NCI-H524 (cell line): Measurements from ENCODE around the gene MAL.

Source experiments
- DNase-seq, 2 experiments: peaks; one replicate each; lab custom pipeline; 2025; lab: John Stamatoyannopoulos, UW

MAL gene

DNA sequence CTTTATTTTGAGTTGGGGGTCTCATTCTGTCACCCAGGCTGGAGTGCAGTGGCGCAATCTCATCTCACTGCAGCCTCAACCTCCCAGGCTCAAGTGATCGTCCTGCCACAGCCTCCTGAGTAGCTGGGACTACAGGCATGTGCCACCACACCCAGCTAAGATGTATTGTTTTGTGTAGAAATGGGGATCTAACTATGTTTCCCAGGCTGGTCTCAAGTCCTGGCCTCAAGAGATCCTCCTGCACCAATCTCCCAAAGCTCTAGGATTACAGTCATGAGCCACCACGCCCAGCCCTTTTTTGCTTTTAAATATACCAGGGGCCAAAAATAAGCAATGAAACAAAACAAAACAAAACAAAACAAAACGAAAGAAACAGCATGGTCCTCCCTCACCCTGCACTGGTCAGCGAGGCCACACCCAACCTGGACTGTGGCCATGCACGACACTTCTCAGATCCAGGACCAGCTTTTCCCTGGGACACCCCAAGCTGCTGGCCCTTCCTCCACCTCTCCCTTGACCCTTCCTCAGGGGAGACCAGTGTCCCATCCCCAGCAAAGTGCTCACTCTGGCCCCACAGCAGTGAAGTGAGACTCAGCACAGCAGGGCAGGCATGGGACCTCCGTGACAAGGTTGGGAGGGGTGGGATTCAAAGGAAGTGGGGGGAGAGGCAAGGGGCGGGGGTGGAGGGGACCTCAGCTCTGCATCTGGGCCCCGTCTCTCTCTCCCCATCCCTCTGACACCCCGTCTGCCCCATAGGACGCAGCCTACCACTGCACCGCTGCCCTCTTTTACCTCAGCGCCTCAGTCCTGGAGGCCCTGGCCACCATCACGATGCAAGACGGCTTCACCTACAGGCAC, 23.5 kb downstream of the MAL start:
- DNase-seq: no peak

DNA sequence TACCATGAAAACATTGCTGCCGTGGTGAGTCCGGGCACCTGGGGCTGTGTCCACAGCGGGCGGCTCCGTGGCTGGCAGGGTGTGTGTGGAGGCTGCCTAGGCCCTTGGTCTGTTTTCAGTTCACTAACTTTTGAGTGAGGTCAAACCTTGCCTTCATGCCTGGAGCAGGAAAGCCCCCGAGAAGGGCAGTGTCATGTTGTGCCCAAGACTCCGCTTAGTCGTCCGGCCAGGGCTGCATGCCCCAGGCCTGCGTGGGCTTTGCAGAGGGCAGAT, 24.1 kb downstream of the MAL start:
- no peak for DNase-seq

DNA sequence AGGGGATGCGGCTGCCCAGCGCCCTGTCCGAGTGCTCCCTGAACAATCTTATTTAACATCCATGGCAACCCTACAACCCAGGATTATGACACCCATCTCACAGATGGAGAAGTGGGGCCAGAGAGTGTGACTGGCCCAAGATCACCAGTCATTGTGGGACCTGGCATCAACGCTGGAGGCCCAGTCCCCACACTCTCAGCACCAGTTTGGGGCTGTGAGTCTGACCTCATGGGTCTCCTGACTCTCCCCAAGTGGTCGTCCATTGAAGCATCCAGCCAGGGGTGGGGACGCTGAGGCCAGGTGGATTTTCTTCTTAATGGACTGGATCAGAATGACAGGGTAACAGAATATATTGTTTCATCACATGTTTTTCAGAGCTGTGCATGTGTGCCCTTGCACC, 24.5 kb downstream of the MAL start:
- no peak for DNase-seq

- DNase-seq: no peak
These were observed 25.1 kb downstream of the MAL start for GRCh38 chr2:95050385-95051300.

- no peak for DNase-seq
These were observed 26.1 kb downstream of the MAL start for GRCh38 chr2:95051626-95052025.

DNA sequence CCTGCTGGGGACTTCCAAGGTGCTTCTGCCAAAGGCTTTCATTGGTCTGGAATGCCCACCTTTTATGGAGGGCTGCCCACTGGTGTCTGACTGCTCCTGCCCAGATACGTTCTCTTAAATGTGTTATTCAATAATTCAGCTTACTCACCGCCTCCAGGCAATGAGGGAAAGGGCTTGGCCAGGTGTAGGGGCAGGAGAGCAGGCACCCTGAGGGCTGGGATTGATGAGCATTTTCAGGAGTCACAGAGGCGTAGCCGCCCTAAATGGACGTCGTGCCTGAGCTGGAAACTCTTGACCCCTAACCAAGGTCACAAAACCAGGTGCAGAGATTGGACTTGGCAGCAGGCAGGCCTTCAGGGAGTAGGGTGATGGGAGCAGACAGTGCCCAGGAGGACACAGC, 26.8 kb downstream of the MAL start:
- DNase-seq: no peak

DNA sequence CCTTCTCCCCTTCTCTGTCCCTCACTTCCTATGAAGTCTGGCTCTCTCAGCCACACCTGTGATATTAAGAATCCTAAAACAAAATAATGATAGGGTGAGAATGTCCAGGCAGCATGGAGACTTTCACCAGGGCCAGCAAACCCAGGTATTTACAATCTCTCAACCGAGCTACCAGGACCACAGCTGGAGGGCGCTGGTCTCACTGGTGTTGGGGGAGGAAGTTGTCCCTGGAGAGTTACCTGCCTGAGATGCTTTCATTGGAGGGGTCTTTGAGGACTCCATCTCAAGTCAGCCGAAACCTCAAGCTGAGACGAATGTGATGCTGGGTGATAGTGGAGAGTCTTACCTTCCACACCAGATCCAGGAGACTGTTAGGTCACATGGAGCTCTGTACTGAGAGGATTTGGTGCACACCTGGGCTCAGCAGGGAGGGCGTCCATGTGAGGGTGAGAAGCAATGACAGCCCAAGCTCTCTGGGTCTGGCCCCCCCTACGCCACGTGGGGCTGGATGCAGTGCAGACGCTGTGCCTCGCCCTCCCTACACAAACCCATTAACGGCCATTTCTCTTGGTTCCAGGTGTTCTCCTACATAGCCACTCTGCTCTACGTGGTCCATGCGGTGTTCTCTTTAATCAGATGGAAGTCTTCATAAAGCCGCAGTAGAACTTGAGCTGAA, 27.4 kb downstream of the MAL start:
- DNase-seq: no peak

GRCh38 chr2:95053543-95053942, 28.0 kb downstream of the MAL start:
- DNase-seq: no peak

DNA sequence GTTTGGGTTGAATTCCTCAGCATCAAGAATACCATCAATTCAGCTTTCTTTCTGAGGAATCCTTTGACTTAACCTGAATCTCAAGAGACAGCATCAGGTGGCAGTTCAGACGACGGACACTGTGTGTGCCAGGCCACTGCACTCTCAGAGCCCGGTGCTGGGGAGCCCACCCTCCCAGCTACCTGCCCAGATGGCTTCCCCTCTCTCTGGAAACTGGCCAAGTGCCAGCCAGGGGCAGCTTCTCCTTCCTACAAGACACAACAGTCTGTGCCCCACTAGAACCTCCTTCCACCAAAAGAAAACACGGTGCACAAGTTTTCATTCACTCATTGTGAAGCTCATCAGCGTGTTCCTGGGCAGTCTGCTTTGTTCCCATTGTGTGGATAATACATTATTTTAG, 28.5 kb downstream of the MAL start:
- peak in 1 of 2 experiments; percentile 17 for DNase-seq

DNA sequence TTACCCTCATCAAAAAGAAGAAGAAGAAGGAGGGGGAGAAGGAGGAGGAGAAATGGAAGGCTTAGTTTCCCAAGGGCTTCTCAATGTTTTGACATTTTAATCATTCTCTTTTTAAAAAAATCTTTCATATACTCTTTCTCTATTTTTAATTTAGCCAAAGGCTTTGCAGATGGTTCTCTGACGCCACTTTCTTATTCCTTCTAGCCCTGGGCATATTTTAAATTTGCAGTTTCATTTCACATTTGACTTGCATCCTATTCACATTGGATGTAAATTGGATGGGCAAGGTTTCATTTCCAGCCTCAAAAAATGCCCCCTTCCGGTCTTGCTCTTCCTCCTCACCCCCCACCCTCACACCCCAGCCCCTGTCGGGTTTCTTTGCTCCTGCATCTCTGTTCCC, 29.8 kb downstream of the MAL start:
- DNase-seq: no peak

GRCh38 chr2:95056044-95056443, 30.5 kb downstream of the MAL start:
- DNase-seq: no peak

GRCh38 chr2:95056461-95057459, 31.3 kb downstream of the MAL start:
- no peak for DNase-seq

- peak in 1 of 2 experiments; percentile 36 for DNase-seq
These were observed 32.2 kb downstream of the MAL start for GRCh38 chr2:95057535-95058370.

DNA sequence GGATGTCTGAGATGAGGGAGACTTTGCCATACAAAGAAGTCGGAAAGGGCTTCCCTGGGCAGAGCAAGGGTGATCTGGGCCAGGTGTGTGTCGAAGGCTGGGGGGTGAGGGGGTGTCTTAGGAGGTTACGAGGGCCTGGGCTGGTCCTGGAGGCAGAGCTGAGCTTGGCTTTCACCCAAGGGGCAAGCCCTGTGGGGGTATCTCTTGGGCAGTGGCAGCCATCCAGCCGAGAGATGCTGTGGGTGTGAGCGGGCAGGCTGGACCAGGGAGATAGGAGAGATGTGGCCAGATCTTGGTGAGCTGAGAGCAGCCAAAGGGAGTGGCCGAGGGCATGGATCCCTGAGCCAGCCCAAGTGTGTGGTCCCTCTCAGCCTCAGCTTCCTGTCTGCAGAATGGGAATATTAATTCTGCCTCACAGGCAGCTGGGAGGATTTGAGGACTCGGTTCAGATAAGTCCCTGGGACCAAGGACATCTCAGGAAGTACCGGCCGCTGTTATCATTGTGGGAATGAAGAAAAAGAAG, 33.0 kb downstream of the MAL start:
- DNase-seq: no peak

DNA sequence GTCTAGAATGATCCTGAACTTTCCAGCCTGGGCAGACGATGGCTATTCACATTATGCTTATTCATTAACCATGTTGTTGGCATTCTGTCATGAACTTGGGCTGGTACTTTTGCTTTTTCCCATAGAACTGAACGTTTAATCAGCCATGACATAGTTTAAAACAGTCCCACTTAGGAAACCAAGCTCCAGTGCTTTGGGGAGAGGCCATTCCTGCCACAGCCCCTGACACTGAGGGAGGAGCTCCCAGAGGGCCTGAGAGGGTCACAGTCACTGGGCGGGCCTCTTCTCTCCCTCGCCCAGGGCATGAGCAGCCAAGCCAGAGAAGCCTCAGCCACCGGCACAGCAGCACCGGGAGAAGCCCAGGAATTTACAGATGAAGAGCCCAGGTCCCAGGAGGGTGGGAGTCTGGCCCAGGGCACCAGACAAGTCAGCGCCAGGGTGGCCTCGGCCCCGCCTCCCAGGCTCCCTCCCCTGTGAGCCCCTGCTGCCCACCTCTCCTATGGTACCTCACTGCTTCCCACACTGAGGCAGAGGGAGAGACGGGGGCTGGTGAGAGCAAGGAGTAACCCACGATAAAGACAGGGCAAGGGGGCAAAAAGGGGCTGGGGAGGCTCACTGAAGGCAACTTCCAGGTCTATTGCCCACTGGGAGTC, 33.6 kb downstream of the MAL start:
- no peak for DNase-seq

- DNase-seq: no peak
These were observed 34.3 kb downstream of the MAL start for GRCh38 chr2:95059656-95060370.

GRCh38 chr2:95060446-95061118, 35.1 kb downstream of the MAL start:
- no peak for DNase-seq

- DNase-seq: no peak
These were observed 35.6 kb downstream of the MAL start for GRCh38 chr2:95061119-95061512.
